ENCODE measurements around the gene HAND2.

DNA sequence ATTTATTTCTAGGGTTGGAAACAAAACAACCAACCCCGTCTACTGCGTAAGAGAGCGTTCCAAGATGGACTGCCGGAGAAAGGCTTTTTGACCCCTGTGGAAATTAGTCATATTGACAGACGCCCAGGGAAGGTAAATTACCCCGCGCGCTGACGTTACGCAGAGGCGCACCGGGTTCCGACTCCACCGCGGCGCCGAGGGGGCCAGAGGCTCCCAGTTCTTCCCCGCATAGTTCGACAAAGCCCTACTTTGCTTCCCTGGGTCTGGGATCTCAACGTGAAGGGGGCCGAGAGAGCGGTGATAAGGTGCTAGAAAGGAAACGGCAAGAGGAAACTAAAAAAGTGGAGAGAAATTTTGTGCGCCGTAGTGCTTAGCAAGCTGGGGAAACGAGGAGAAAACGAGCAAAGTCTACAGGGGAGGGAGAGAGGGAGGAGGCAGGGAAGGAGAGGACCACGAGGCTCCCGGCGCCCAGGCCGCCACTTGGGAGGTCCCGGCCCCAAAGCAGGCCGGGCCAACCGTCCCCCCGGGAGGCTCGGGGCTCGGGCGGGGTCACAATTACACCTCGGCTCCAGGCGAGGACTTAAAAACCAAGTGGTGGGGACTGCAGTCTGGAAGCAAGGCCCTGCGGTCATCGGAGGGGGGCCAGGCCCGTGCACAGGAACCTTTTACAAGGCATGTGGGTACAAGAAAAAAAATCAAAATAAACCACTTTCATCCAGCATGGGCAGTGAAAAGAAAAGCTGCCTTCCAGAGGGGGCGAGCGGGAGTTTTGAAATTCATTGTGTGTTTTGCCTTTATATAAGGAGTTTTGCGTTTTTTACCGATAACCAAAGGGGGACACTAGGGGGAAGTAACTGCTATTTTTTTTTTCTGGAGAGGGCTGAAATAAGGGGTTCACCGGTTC, 13.2 kb downstream of the HAND2 start:
- TF ChIP-seq POLR2AphosphoS5 (IDR thresholded peaks at IDR 0.05) (no peak), POLR2A (IDR thresholded peaks at IDR 0.05) (no peak)
- TF ChIP-seq, protein P1, sequence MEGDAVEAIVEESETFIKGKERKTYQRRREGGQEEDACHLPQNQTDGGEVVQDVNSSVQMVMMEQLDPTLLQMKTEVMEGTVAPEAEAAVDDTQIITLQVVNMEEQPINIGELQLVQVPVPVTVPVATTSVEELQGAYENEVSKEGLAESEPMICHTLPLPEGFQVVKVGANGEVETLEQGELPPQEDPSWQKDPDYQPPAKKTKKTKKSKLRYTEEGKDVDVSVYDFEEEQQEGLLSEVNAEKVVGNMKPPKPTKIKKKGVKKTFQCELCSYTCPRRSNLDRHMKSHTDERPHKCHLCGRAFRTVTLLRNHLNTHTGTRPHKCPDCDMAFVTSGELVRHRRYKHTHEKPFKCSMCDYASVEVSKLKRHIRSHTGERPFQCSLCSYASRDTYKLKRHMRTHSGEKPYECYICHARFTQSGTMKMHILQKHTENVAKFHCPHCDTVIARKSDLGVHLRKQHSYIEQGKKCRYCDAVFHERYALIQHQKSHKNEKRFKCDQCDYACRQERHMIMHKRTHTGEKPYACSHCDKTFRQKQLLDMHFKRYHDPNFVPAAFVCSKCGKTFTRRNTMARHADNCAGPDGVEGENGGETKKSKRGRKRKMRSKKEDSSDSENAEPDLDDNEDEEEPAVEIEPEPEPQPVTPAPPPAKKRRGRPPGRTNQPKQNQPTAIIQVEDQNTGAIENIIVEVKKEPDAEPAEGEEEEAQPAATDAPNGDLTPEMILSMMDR (IDR thresholded peaks at IDR 0.05 in 8 of 11, conservative IDR thresholded peaks at IDR 0.05 in 3 of 11), result no peak
